Measurements from ENCODE around the gene ZGPAT. TPM values are rescaled to one million over a fixed set of nuclear protein-coding genes. Genes with fewer than 3 reads are reported as not detected.
A peak's percentile ranks its signal among the peaks of the same experiment; 100 is the strongest.

The ZGPAT gene
- total and polyA plus RNA-seq, 2 donors (not counting 1 experiment from before 2014, with no cell fraction given): 46.1 to 62.1 TPM

- Histone ChIP-seq H2AFZ (ENCODE audit: insufficient read depth, low read depth, low read length, poor library complexity, severe bottlenecking) (no peak overlapping the region), H3K4me1 (ENCODE audit: control insufficient read depth in 2 of 2, insufficient read depth in 2 of 2, low read length in 2 of 2) (peaks cover 23 to 31% of the 10 kb centered on the region in 2 donors), H3K4me2 (replicated peaks; ENCODE audit: low read depth, low read length, poor library complexity, severe bottlenecking) (no peak overlapping the region), H3K9ac (ENCODE audit: low read length) (no peak overlapping the region), H3K27me3 (replicated peaks in 1 of 4; ENCODE audit: control extremely low read depth in 1 of 4, control insufficient read depth in 3 of 4, insufficient read depth in 4 of 4, low read length in 3 of 4) (no peaks in the 10 kb centered on the region), H3K27ac (ENCODE audit: low read length in 2 of 2) (no peak overlapping the region), H4K20me1 (ENCODE audit: control insufficient read depth, insufficient read depth, low read length, poor library complexity, severe bottlenecking) (peaks cover 14% of the 10 kb centered on the region), H3K9me3 (ENCODE audit: control extremely low read depth in 1 of 3, control insufficient read depth in 2 of 3, insufficient read depth in 1 of 3, low read length in 2 of 3) (no peaks in the 10 kb centered on the region), H3K4me3 (ENCODE audit: control extremely low read depth in 1 of 5, extremely low read depth in 1 of 5, insufficient read depth in 1 of 5, low read depth in 2 of 5, low read length in 4 of 5) (no peak overlapping the region), H3K79me2 (ENCODE audit: control insufficient read depth, insufficient read depth, low read length) (no peaks in the 10 kb centered on the region), H3K36me3 (replicated peaks in 1 of 2; ENCODE audit: control extremely low read depth in 1 of 2, control insufficient read depth in 1 of 2, extremely low read depth in 1 of 2, insufficient read depth in 2 of 2, low read length in 1 of 2) (peaks cover 0 to 4% of the 10 kb centered on the region in 2 experiments)
- 96% methylated on average over 29 of the region's 30 CpGs for WGBS (ENCODE audit: insufficient coverage)
- no peaks in the 10 kb centered on the region for H3K9me3 Mint-ChIP-seq (ENCODE audit: insufficient read depth)
- TF ChIP-seq, protein P1, sequence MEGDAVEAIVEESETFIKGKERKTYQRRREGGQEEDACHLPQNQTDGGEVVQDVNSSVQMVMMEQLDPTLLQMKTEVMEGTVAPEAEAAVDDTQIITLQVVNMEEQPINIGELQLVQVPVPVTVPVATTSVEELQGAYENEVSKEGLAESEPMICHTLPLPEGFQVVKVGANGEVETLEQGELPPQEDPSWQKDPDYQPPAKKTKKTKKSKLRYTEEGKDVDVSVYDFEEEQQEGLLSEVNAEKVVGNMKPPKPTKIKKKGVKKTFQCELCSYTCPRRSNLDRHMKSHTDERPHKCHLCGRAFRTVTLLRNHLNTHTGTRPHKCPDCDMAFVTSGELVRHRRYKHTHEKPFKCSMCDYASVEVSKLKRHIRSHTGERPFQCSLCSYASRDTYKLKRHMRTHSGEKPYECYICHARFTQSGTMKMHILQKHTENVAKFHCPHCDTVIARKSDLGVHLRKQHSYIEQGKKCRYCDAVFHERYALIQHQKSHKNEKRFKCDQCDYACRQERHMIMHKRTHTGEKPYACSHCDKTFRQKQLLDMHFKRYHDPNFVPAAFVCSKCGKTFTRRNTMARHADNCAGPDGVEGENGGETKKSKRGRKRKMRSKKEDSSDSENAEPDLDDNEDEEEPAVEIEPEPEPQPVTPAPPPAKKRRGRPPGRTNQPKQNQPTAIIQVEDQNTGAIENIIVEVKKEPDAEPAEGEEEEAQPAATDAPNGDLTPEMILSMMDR (IDR thresholded peaks at IDR 0.05): no peak
- no peak for TF ChIP-seq EZH2 (IDR thresholded peaks at IDR 0.05; ENCODE audit: borderline replicate concordance, insufficient read depth, low read depth, low read length, poor library complexity, severe bottlenecking)
- H3K4me1 Mint-ChIP-seq: peaks cover 4% of the 10 kb centered on the region
- H3K27me3 Mint-ChIP-seq: no peaks in the 10 kb centered on the region
- intact Hi-C loops (cut with micrococcal nuclease): no loop called here
- DNase-seq: no peak
- ChIA-PET POLR2A (interaction anchor here (0.9 kb wide), 1 partner anchor 39 kb away, joined by 3 read pairs; no protein-coding TSS in a partner anchor), CTCF (no interaction called here)
- H3K27ac Mint-ChIP-seq: no peak overlapping the region
- ATAC-seq (ENCODE audit: low read depth): no peak
- peak overlapping the region; percentile 49 for H3K4me3 Mint-ChIP-seq
Measured at GRCh38 chr20:63741676-63742380, 34.0 kb downstream of the ZGPAT start.

- 96% methylated on average over 34 of the region's 37 CpGs for WGBS (ENCODE audit: insufficient coverage)
- ChIA-PET CTCF (interaction anchor here (0.7 kb wide), 1 partner anchor 332 kb away, joined by 3 read pairs; no protein-coding TSS in a partner anchor), POLR2A (no interaction called here)
Measured at GRCh38 chr20:63742381-63743024, 34.7 kb downstream of the ZGPAT start.

More at GRCh38 chr20:63742381-63743024, 34.7 kb downstream of the ZGPAT start:
- Histone ChIP-seq H3K4me3 (ENCODE audit: control extremely low read depth in 1 of 5, extremely low read depth in 1 of 5, insufficient read depth in 1 of 5, low read depth in 2 of 5, low read length in 4 of 5) (no peak overlapping the region), H3K4me1 (ENCODE audit: control insufficient read depth in 2 of 2, insufficient read depth in 2 of 2, low read length in 2 of 2) (peaks cover 18 to 24% of the 10 kb centered on the region in 2 donors), H3K36me3 (replicated peaks in 1 of 2; ENCODE audit: control extremely low read depth in 1 of 2, control insufficient read depth in 1 of 2, extremely low read depth in 1 of 2, insufficient read depth in 2 of 2, low read length in 1 of 2) (peaks cover 0 to 4% of the 10 kb centered on the region in 2 experiments), H3K9ac (ENCODE audit: low read length) (no peak overlapping the region), H4K20me1 (ENCODE audit: control insufficient read depth, insufficient read depth, low read length, poor library complexity, severe bottlenecking) (peaks cover 10% of the 10 kb centered on the region), H3K9me3 (ENCODE audit: control extremely low read depth in 1 of 3, control insufficient read depth in 2 of 3, insufficient read depth in 1 of 3, low read length in 2 of 3) (no peaks in the 10 kb centered on the region), H2AFZ (ENCODE audit: insufficient read depth, low read depth, low read length, poor library complexity, severe bottlenecking) (no peak overlapping the region), H3K27ac (ENCODE audit: low read length in 2 of 2) (no peak overlapping the region), H3K4me2 (replicated peaks; ENCODE audit: low read depth, low read length, poor library complexity, severe bottlenecking) (no peak overlapping the region), H3K79me2 (ENCODE audit: control insufficient read depth, insufficient read depth, low read length) (no peaks in the 10 kb centered on the region), H3K27me3 (replicated peaks in 1 of 4; ENCODE audit: control extremely low read depth in 1 of 4, control insufficient read depth in 3 of 4, insufficient read depth in 4 of 4, low read length in 3 of 4) (no peaks in the 10 kb centered on the region)
- Mint-ChIP-seq H3K9me3 (ENCODE audit: insufficient read depth) (no peaks in the 10 kb centered on the region), H3K27me3 (no peaks in the 10 kb centered on the region), H3K4me1 (no peaks in the 10 kb centered on the region), H3K27ac (no peak overlapping the region), H3K4me3 (no peak overlapping the region)
- intact Hi-C loops (cut with micrococcal nuclease): no loop called here
- no peak for DNase-seq
- ATAC-seq (ENCODE audit: low read depth): no peak
- TF ChIP-seq, protein P1 (IDR thresholded peaks at IDR 0.05): no peak
- TF ChIP-seq EZH2 (IDR thresholded peaks at IDR 0.05; ENCODE audit: borderline replicate concordance, insufficient read depth, low read depth, low read length, poor library complexity, severe bottlenecking): no peak
